H1 (cell line): ENCODE results near the gene PPP2R2C. TPM values are rescaled to one million over a fixed set of nuclear protein-coding genes. Genes with fewer than 3 reads are reported as not detected.
A peak's percentile ranks its signal among the peaks of the same experiment; 100 is the strongest.

Experiments
- CTCF ChIA-PET: fragments of 300-600 bp; sonication (Branson Sonifier 250); formaldehyde crosslinking; loops from one replicate; lab custom pipeline; 2021; ENCODE audit not compliant: partially characterized antibody; lab: Charles Lee
- POLR2A ChIA-PET: fragments of 300-600 bp; sonication (Branson Sonifier 250); formaldehyde crosslinking; loops from one replicate; lab custom pipeline; 2021; ENCODE audit warnings: inconsistent platforms; ENCODE audit not compliant: partially characterized antibody; lab: Charles Lee
- DNase-seq, 2 experiments: peaks; one replicate each; pipeline versions ENCODE4 v3.0.0 to v3.0.0-alpha.2; 2010 to 2022; ENCODE audit warnings: low spot score in 2 of 2, low read depth in 1 of 2, mixed read lengths in 1 of 2
- FAIRE-seq: peaks from 2 replicates; lab custom pipeline; 2011; peaks lifted over from hg19 to GRCh38; lab: Jason Lieb, UNC
- H2AFZ ChIP-seq: 2 replicates; pipeline ENCODE4 v1.8.1; 2012; ENCODE audit warnings: low read length, inconsistent platforms
- H2AK5ac ChIP-seq: 2 replicates; pipeline ENCODE4 v1.6.1; 2013; ENCODE audit warnings: low read depth, low read length
- H2BK120ac ChIP-seq: replicated peaks from 2 replicates; pipeline ENCODE3; 2013; ENCODE audit warnings: low read depth, low read length, inconsistent platforms
- H2BK12ac ChIP-seq: 2 replicates; pipeline ENCODE4 v1.6.1; 2013; ENCODE audit warnings: low read depth, low read length
- H2BK15ac ChIP-seq: 2 replicates; pipeline ENCODE4 v1.6.1; 2013; ENCODE audit warnings: low read length
- H2BK20ac ChIP-seq: 2 replicates; pipeline ENCODE4 v1.6.1; 2013; ENCODE audit warnings: low read length
- H2BK5ac ChIP-seq: 2 replicates; pipeline ENCODE4 v1.6.1; 2013; ENCODE audit warnings: low read depth, low read length
- H3K14ac ChIP-seq: 2 replicates; pipeline ENCODE4 v1.6.1; 2013; ENCODE audit warnings: inconsistent platforms; ENCODE audit not compliant: insufficient read length
- H3K18ac ChIP-seq: 2 replicates; pipeline ENCODE4 v1.6.1; 2013; ENCODE audit warnings: low read length; ENCODE audit errors: extremely low read depth
- H3K23ac ChIP-seq: 2 replicates; pipeline ENCODE4 v1.6.1; 2013; ENCODE audit warnings: inconsistent platforms; ENCODE audit not compliant: insufficient read length
- H3K23me2 ChIP-seq: 2 replicates; pipeline ENCODE4 v1.6.1; 2013; ENCODE audit warnings: low read depth, low read length
- H3K27ac ChIP-seq: 2 replicates; pipeline ENCODE4 v1.6.1; 2011; ENCODE audit warnings: low read depth, low read length, inconsistent platforms
- H3K27me3 ChIP-seq, 4 experiments: replicated peaks in 1 of 4; 1 replicate in 1 of 4; 2 replicates in 3 of 4; pipeline versions ENCODE4 v1.6.1 to v1.8.1; 2011 to 2013; ENCODE audit warnings: low read length in 3 of 4, mild to moderate bottlenecking in 3 of 4, inconsistent platforms in 2 of 4, mixed read lengths in 2 of 4, moderate library complexity in 1 of 4; ENCODE audit not compliant: control insufficient read depth in 3 of 4, insufficient read depth in 3 of 4; ENCODE audit errors: extremely low read depth in 1 of 4
- H3K36me3 ChIP-seq, 4 experiments: 2 replicates each; pipeline versions ENCODE4 v1.6.1 to v1.8.1; 2011 to 2013; ENCODE audit warnings: mild to moderate bottlenecking in 4 of 4, low read length in 3 of 4, moderate library complexity in 2 of 4, control low read depth in 1 of 4, inconsistent platforms in 1 of 4; ENCODE audit not compliant: insufficient read depth in 4 of 4, control insufficient read depth in 2 of 4
- H3K4ac ChIP-seq: replicated peaks from 2 replicates; pipeline ENCODE3; 2013; ENCODE audit warnings: low read length, low read depth, mixed read lengths, inconsistent platforms; ENCODE audit not compliant: insufficient read length
- H3K4me1 ChIP-seq, 4 experiments: replicated peaks in 1 of 4; 1 replicate in 1 of 4; 2 replicates in 3 of 4; pipeline versions ENCODE4 v1.6.1 to v1.8.1; 2011 to 2013; ENCODE audit warnings: low read length in 3 of 4, inconsistent platforms in 2 of 4, mixed read lengths in 1 of 4; ENCODE audit not compliant: insufficient read depth in 4 of 4, control insufficient read depth in 3 of 4
- H3K4me2 ChIP-seq, 2 experiments: 2 replicates each; pipeline versions ENCODE4 v1.6.1 to v1.8.1; 2011 to 2013; ENCODE audit warnings: low read depth in 2 of 2, low read length in 2 of 2, control low read depth in 1 of 2, inconsistent platforms in 1 of 2, mild to moderate bottlenecking in 1 of 2; ENCODE audit not compliant: insufficient read depth in 1 of 2
- H3K4me3 ChIP-seq, 4 experiments: fragments of 200-600, 300-600 bp in 1 of 4; sonication (generic), shearing (Covaris generic), sonication (Bioruptor Twin) in 1 of 4; 2 replicates each; pipeline versions ENCODE4 v1.5.1 to v1.8.1; 2011 to 2016; ENCODE audit warnings: low read length in 4 of 4, low read depth in 3 of 4, control low read depth in 2 of 4, inconsistent platforms in 2 of 4, mild to moderate bottlenecking in 2 of 4, mixed read lengths in 1 of 4, moderate library complexity in 1 of 4; ENCODE audit not compliant: insufficient read depth in 2 of 4; ENCODE audit errors: extremely low read depth in 1 of 4
- H3K56ac ChIP-seq: replicated peaks from 2 replicates; pipeline ENCODE3; 2013; ENCODE audit warnings: low read depth, mild to moderate bottlenecking, mixed read lengths, low read length, inconsistent platforms; ENCODE audit not compliant: insufficient read length
- H3K79me1 ChIP-seq: 2 replicates; pipeline ENCODE4 v1.6.1; 2013; ENCODE audit warnings: low read depth, low read length, control low read depth
- H3K79me2 ChIP-seq, 2 experiments: 2 replicates each; pipeline versions ENCODE4 v1.6.1 to v1.8.1; 2012 to 2013; ENCODE audit warnings: low read length in 2 of 2, mild to moderate bottlenecking in 2 of 2, inconsistent platforms in 1 of 2; ENCODE audit not compliant: insufficient read depth in 2 of 2, control insufficient read depth in 1 of 2
- H3K9ac ChIP-seq, 4 experiments: replicated peaks in 1 of 4; 1 replicate in 1 of 4; 2 replicates in 3 of 4; pipeline versions ENCODE4 v1.6.1 to v1.8.1; 2011 to 2013; ENCODE audit warnings: low read depth in 3 of 4, low read length in 3 of 4, control low read depth in 2 of 4, mild to moderate bottlenecking in 2 of 4, moderate library complexity in 2 of 4, inconsistent platforms in 1 of 4; ENCODE audit errors: extremely low read depth in 1 of 4
- H3K9me3 ChIP-seq, 2 experiments: 2 replicates each; pipeline versions ENCODE4 v1.6.1 to v1.8.1; 2012 to 2013; ENCODE audit warnings: mild to moderate bottlenecking in 2 of 2, moderate library complexity in 2 of 2, control low read depth in 1 of 2, inconsistent platforms in 1 of 2, low read depth in 1 of 2, low read length in 1 of 2, mixed read lengths in 1 of 2; ENCODE audit not compliant: insufficient read depth in 2 of 2
- H4K20me1 ChIP-seq, 2 experiments: replicated peaks in 1 of 2; 2 replicates each; pipeline versions ENCODE3 to v1.8.1; 2011 to 2013; ENCODE audit warnings: inconsistent platforms in 2 of 2, low read length in 2 of 2, mild to moderate bottlenecking in 1 of 2; ENCODE audit not compliant: insufficient read depth in 2 of 2, control insufficient read depth in 1 of 2
- H4K5ac ChIP-seq: 2 replicates; pipeline ENCODE4 v1.6.1; 2013; ENCODE audit warnings: low read length, low read depth, mixed read lengths, inconsistent platforms; ENCODE audit not compliant: insufficient read length
- H4K8ac ChIP-seq: 2 replicates; pipeline ENCODE4 v1.8.0; 2013; ENCODE audit warnings: mild to moderate bottlenecking, moderate library complexity, low read length, inconsistent platforms; ENCODE audit not compliant: insufficient read depth; ENCODE audit errors: extremely low read depth
- H4K91ac ChIP-seq: replicated peaks from 2 replicates; pipeline ENCODE3; 2013; ENCODE audit warnings: low read length, mixed read lengths, inconsistent platforms; ENCODE audit not compliant: insufficient read length
- CHD1 ChIP-seq: IDR thresholded peaks from 2 replicates; pipeline ENCODE4 v1.6.1; 2012; ENCODE audit warnings: low read depth, low read length, improper control_type of control experiment
- CHD2 ChIP-seq: IDR thresholded peaks from 2 replicates; pipeline ENCODE4 v1.6.1; 2012; ENCODE audit warnings: low read length, improper control_type of control experiment
- CREB1 ChIP-seq: IDR thresholded peaks from 2 replicates; pipeline ENCODE4 v1.6.1; 2012; ENCODE audit warnings: inconsistent platforms
- EGR1 ChIP-seq: IDR thresholded peaks from 2 replicates; pipeline ENCODE4 v1.6.1; 2011; ENCODE audit warnings: low read depth, low read length, borderline replicate concordance
- EZH2 ChIP-seq: fragments of 200-600 bp; sonication (generic); IDR thresholded peaks from 2 replicates; pipeline ENCODE4 v1.7.1; 2012; ENCODE audit warnings: low read depth, mild to moderate bottlenecking, moderate library complexity, low read length, inconsistent platforms; ENCODE audit not compliant: severe bottlenecking
- HDAC2 ChIP-seq, 2 experiments: fragments of 300-600 bp in 1 of 2; sonication (generic) in 1 of 2; IDR thresholded peaks; 2 replicates each; pipeline ENCODE4 v1.6.1; 2011 to 2012; ENCODE audit warnings: low read depth in 2 of 2, low read length in 2 of 2, mild to moderate bottlenecking in 2 of 2, moderate library complexity in 2 of 2, borderline replicate concordance in 1 of 2, inconsistent platforms in 1 of 2
- HDAC6 ChIP-seq: IDR thresholded peaks from one replicate; pipeline ENCODE4 v1.7.1; 2012; ENCODE audit warnings: low read depth, mild to moderate bottlenecking, inconsistent platforms, low read length, moderate library complexity
- KDM1A ChIP-seq: fragments of 200-600, 300-600 bp; sonication (generic); IDR thresholded peaks from 2 replicates; pipeline ENCODE4 v1.7.1; 2016; ENCODE audit warnings: mild to moderate bottlenecking, low read length, borderline replicate concordance
- RNF2 ChIP-seq: fragments of 200-900, 300-1000 bp; sonication (generic); IDR thresholded peaks from 2 replicates; pipeline ENCODE4 v1.7.1; 2016; ENCODE audit warnings: borderline replicate concordance, low read depth, mild to moderate bottlenecking, antibody characterized with exemption, low read length; ENCODE audit not compliant: poor library complexity, severe bottlenecking; ENCODE audit errors: missing control alignments
- SIN3A ChIP-seq, 2 experiments: IDR thresholded peaks in 1 of 2; conservative IDR thresholded peaks in 1 of 2; 2 replicates each; pipeline ENCODE4 v1.6.1; 2011 to 2012; ENCODE audit warnings: low read length in 2 of 2, improper control_type of control experiment in 1 of 2, low read depth in 1 of 2, mild to moderate bottlenecking in 1 of 2
- SP1 ChIP-seq: IDR thresholded peaks from 2 replicates; pipeline ENCODE4 v1.6.1; 2011; ENCODE audit warnings: low read depth, low read length
- TAF1 ChIP-seq: IDR thresholded peaks from 2 replicates; pipeline ENCODE4 v1.6.1; 2011; ENCODE audit warnings: mild to moderate bottlenecking, low read depth, low read length
- YY1 ChIP-seq: IDR thresholded peaks from 2 replicates; pipeline ENCODE4 v1.6.1; 2011; ENCODE audit warnings: low read depth, mild to moderate bottlenecking, low read length
- WGBS, 2 experiments: shearing (Covaris generic) in 1 of 2; methylation state at CpG; one replicate each; pipeline versions ENCODE4 v1.1.6 to v1.1.7; 2013 to 2015; ENCODE audit warnings: low lambda C conversion rate in 2 of 2, mixed read lengths in 2 of 2, inconsistent platforms in 1 of 2, low coverage in 1 of 2, missing lambda C conversion rate in 1 of 2; ENCODE audit not compliant: insufficient replicate concordance in 2 of 2, insufficient coverage in 1 of 2, insufficient read length in 1 of 2; ENCODE audit errors: extremely low coverage in 1 of 2, missing lambda C conversion rate in 1 of 2; 5-methylcytosine and 5-hydroxymethylcytosine counted together
- polyA plus RNA-seq, 7 experiments: library from polyadenylated mRNA; depleted of rRNA in 3 of 7; stranded (reverse) in 5 of 7; unstranded in 2 of 7; fragments of >200 nt in 5 of 7; fragments of 200-250 nt in 2 of 7; gene quantifications; 1 replicate in 5 of 7; 2 replicates in 1 of 7; 4 replicates in 1 of 7; pipeline versions ENCODE4 v1.2.1 to v1.2.3, GENCODE V29; 2011 to 2013; ENCODE audit warnings: missing spikeins in 2 of 7, mixed read lengths in 2 of 7
- total RNA-seq: library from RNA; stranded (reverse); fragmentation: NEBNext Ultra II Directional; extraction: Animal tissue kit (Norgen Biotek cat#: 25700); gene quantifications from 2 replicates; pipeline ENCODE4 v1.2.1, GENCODE V29; 2021

Gene PPP2R2C
- total and polyA plus RNA-seq, 2 of the 8 experiments (the other 6 are each of a cell fraction or from before 2014, with no cell fraction given): 6.4 TPM

- Histone ChIP-seq H2BK12ac (no peak overlapping the region), H2AFZ (no peak overlapping the region), H3K4me3 (no peak overlapping the region), H3K36me3 (no peaks in the 10 kb centered on the region), H3K14ac (no peak overlapping the region), H4K20me1 (no peaks in the 10 kb centered on the region), H3K9me3 (peaks cover 0 to 5% of the 10 kb centered on the region in 2 experiments; a peak in 3 of 4 replicates), H2BK20ac (no peak overlapping the region), H3K27ac (no peak overlapping the region), H4K5ac (no peak overlapping the region), H2BK15ac (no peak overlapping the region), H3K23me2 (no peaks in the 10 kb centered on the region), H2BK120ac (no peak overlapping the region), H2AK5ac (no peak overlapping the region), H3K4me2 (no peak overlapping the region), H3K9ac (no peak overlapping the region), H3K56ac (no peak overlapping the region), H3K27me3 (no peaks in the 10 kb centered on the region; a peak in 1 of 7 replicates), H4K91ac (no peak overlapping the region), H4K8ac (no peak overlapping the region), H2BK5ac (no peak overlapping the region), H3K4ac (no peak overlapping the region), H3K23ac (no peak overlapping the region), H3K79me2 (no peaks in the 10 kb centered on the region), H3K79me1 (no peaks in the 10 kb centered on the region), H3K4me1 (peaks cover 0 to 4% (median 0%) of the 10 kb centered on the region in 4 experiments; a peak in 1 of 7 replicates), H3K18ac (no peak overlapping the region)
- DNase-seq (peak in 1 of 2 experiments; percentile 8), FAIRE-seq (no peak)
- CTCF ChIA-PET: interaction anchor here (0.9 to 1.4 kb wide), 3 partner anchors 16 to 183 kb away, joined by 3 to 6 read pairs (median 3); no protein-coding TSS in a partner anchor
- POLR2A ChIA-PET: no interaction called here
- WGBS, 2 experiments: 91% methylated on average over 11 of the region's 11 CpGs; no CpG with 5 or more reads in 1 of the 2 experiments
- no peak for TF ChIP-seq CHD1
- TF ChIP-seq HDAC6: no peak
- no peak for TF ChIP-seq TAF1
- no peak for TF ChIP-seq RNF2
- TF ChIP-seq YY1: no peak
- no peak for TF ChIP-seq KDM1A
- TF ChIP-seq CHD2: no peak
- no peak for TF ChIP-seq SP1
- TF ChIP-seq CREB1: no peak
- no peak for TF ChIP-seq EGR1
- no peak for TF ChIP-seq EZH2
- TF ChIP-seq HDAC2 (IDR thresholded peaks at IDR 0.05; ENCODE audit: borderline replicate concordance in 1 of 2, low read depth in 2 of 2, low read length in 2 of 2): no peak
- TF ChIP-seq SIN3A (conservative IDR thresholded peaks at IDR 0.05 in 1 of 2, IDR thresholded peaks at IDR 0.05 in 1 of 2; ENCODE audit: low read depth in 1 of 2, low read length in 2 of 2): no peak
Observed at GRCh38 chr4:6498511-6499237, 26.3 kb upstream of the PPP2R2C start.
